Mucosa of descending colon (tissue), 3 donors: ENCODE results near the gene IGSF6. TPM values are rescaled to one million over a fixed set of nuclear protein-coding genes. Genes with fewer than 3 reads are reported as not detected.
"Not testable (repeated sequence)": the region's sequence is repeated elsewhere in the genome, so short reads cannot be mapped to it uniquely, and the experiment has no call there.

Source experiments
- ATAC-seq: fragments of 200-7000 bp; cut with Tn5 transposase; one replicate; pipeline ENCODE4 v1.9.1; 2020; ENCODE audit warnings: mild to moderate bottlenecking, moderate library complexity
- DNase-seq, 3 donors: peaks; one replicate each; pipeline ENCODE4 v3.0.0-alpha.2; 2020
- H3K36me3 ChIP-seq: fragments of 200-600 bp; one replicate; pipeline ENCODE4 v1.8.0; 2021; ENCODE audit warnings: low read depth, mild to moderate bottlenecking
- H3K4me1 ChIP-seq: fragments of 200-600 bp; one replicate; pipeline ENCODE4 v1.8.0; 2021; ENCODE audit warnings: low read depth, mild to moderate bottlenecking
- H3K4me3 ChIP-seq: fragments of 200-600 bp; one replicate; pipeline ENCODE4 v1.8.0; 2021; ENCODE audit warnings: mild to moderate bottlenecking
- H3K9me3 ChIP-seq: fragments of 200-600 bp; one replicate; pipeline ENCODE4 v1.8.0; 2021; ENCODE audit warnings: mild to moderate bottlenecking
- intact Hi-C, 2 donors: fragments of 100-400 bp; cut with DNase I in 1 of 2; cut with micrococcal nuclease in 1 of 2; formaldehyde crosslinking; loops; one replicate each; pipeline versions ENCODE4 v1.11.0 to v1.11.1; 2022; cut with DNase I, micrococcal nuclease
- total RNA-seq, 3 donors: library from RNA; stranded (reverse); fragmentation: NEBNext Ultra II Directional in 2 of 3; extraction: Animal tissue kit (Norgen Biotek cat#: 25700) in 2 of 3; gene quantifications; one replicate each; pipeline versions ENCODE4 v1.2.1 to v1.2.4, GENCODE V29; 2021 to 2023
- TF ChIP-seq, protein P1 (sequence below): fragments of 200-600 bp; IDR thresholded peaks from one replicate; pipeline ENCODE4 v1.8.0; 2022; ENCODE audit warnings: antibody characterized with exemption, mild to moderate bottlenecking
- donor health status: DM: no; HTN: no; CAD: no; lungs with moderate emphysema.
- donor health status: DM: no; HTN: no; CAD: no.
- donor health status: DM: no; HTN: yes; CAD: no.

IGSF6 gene
- total RNA-seq, 3 donors from 2014 or later: 3.5 to 7.3 (median 4.6) TPM

DNA sequence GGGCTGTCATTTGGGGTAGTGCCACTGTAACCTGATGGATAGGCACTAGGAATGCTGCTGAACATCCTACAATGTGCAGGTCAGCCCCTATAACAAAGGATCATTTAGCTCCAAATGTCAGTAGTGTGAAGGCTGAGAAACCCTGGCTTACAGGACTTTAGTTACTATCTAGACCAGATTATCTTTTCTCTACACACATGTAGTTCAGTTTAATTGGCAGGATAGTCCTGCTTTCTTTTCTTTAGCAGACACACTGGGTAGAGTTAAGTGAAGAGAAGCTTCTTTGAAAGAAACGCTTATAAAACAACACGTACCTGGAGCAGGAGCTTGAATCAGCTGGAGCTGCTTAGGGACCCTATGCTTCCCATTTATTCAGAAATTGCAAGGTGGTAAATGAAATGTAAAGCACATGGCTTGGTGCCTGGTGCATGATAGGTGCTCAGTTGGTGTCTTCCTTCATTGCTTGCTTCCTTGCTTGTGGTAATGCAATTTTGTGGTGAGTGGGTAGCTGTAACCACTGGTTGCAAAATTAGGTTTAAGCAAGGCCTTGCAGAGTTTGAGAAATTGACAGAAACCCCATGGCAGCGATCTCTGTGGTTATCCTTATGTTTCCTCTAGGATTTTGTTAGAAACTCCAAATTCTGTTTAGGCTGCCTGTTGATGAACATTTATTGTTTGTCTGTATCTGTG lies 43.6 kb downstream of the IGSF6 start:
- Histone ChIP-seq H3K4me3 (no peak overlapping the region), H3K4me1 (peaks cover 13% of the 10 kb centered on the region), H3K9me3 (no peaks in the 10 kb centered on the region), H3K36me3 (no peaks in the 10 kb centered on the region)
- TF ChIP-seq, protein P1, sequence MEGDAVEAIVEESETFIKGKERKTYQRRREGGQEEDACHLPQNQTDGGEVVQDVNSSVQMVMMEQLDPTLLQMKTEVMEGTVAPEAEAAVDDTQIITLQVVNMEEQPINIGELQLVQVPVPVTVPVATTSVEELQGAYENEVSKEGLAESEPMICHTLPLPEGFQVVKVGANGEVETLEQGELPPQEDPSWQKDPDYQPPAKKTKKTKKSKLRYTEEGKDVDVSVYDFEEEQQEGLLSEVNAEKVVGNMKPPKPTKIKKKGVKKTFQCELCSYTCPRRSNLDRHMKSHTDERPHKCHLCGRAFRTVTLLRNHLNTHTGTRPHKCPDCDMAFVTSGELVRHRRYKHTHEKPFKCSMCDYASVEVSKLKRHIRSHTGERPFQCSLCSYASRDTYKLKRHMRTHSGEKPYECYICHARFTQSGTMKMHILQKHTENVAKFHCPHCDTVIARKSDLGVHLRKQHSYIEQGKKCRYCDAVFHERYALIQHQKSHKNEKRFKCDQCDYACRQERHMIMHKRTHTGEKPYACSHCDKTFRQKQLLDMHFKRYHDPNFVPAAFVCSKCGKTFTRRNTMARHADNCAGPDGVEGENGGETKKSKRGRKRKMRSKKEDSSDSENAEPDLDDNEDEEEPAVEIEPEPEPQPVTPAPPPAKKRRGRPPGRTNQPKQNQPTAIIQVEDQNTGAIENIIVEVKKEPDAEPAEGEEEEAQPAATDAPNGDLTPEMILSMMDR: no peak
- intact Hi-C loops: no loop called here
- ATAC-seq (peak; percentile 34), DNase-seq (no peak)

DNA sequence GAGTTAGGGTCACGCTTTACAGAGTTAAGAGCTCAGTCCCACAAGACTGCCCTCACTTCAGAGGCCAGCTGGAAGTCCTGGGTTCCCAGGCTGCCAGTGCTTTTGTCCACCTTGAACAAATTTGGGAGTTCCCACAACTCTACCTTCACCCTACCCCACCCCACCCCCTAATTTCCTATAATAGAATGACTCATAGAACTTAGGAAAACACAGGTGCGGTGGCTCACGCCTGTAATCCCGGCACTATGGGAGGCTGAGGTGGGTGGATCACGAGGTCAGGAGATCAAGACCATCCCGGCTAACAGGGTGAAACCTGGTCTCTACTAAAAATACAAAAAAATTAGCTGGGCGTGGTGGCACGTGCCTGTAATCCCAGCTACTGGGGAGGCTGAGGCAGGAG lies 46.6 kb downstream of the IGSF6 start:
- peaks cover 17% of the 10 kb centered on the region for H3K4me1 ChIP-seq
- H3K4me3 ChIP-seq, H3K9me3 ChIP-seq, H3K36me3 ChIP-seq, DNase-seq, intact Hi-C loops: not testable (repeated sequence)
- ATAC-seq: peak; percentile 80

DNA sequence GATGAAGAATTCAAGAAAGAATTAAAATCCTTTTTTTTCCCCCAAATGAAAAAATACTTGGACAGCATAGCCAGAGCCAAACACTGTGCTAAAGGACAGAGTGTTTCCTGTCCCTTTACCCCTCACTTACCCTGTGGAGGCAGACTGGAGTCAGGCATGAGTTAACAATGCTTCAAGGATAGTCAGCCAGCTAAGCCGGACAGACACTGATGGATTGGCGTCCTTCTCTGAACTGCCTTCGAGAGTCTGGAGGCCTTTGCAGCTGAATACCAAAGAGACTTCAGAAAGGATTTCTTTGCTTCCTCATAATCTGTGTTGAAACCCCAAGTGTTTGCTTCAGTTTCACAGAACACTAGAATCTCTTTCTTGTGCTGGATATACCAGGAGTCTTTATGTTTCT lies 48.5 kb downstream of the IGSF6 start:
- Histone ChIP-seq H3K36me3 (no peaks in the 10 kb centered on the region), H3K4me1 (peaks cover 19% of the 10 kb centered on the region), H3K9me3 (no peaks in the 10 kb centered on the region), H3K4me3 (no peak overlapping the region)
- no peak for ATAC-seq
- TF ChIP-seq, protein P1: no peak
- DNase-seq: no peak
- intact Hi-C loops: no loop called here

DNA sequence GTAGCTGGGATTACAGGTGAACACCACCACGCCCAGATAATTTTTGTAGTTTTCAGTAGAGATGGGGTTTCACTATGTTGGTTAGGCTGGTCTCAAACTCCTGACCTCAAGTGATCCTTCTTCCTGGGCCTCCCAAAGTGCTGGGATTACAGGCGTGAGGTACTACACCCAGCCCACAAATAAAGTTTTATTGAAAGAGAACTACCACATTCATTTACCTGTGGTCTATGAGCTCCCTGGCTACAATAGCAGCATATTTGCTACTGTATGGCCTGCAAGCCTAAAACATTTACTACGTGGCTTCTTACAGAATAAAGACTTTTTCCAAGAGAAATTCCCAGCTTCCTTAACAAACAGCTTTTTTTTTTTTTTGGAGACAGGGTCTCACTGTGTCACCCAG lies 49.6 kb downstream of the IGSF6 start:
- Histone ChIP-seq H3K4me3 (no peak overlapping the region), H3K36me3 (no peaks in the 10 kb centered on the region), H3K9me3 (no peaks in the 10 kb centered on the region), H3K4me1 (peaks cover 19% of the 10 kb centered on the region)
- DNase-seq (no peak), ATAC-seq (no peak)
- intact Hi-C loops: no loop called here
- TF ChIP-seq, protein P1: no peak

DNA sequence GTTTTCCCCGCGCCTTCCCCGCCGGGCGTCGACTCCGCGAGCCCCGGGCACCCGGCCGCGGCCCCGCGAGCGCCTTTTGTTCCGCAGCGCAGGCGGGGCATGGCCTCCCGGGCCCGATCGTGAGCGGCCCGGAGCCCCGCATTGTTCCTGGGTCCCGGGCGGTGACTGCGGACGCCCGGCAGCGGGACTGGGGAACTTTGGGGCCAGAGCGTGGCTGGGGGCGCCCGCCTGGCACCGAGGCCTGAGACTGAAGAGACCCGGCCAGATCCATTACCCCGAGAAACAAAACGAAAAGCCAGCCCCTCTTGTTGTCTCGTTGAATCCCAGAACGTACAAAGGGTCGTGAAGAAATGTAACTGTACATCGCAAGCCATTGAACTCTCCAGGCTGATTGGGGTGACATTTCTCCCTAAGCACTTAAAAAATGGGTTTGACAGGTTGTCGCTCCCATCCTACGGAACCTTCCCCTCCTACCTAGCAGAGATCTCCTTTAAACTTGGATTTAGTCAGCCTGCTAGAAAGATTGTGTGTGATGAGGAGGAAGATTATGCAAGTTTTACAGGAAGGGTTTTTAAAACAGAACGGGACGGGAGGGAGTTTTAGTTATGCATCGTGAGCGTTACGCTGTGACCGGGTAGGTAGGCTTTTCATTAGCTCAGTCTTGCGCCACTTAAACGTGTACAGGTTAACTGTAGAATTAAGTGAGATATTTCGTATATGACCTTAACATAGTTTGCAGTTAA lies 52.2 kb downstream of the IGSF6 start:
- ATAC-seq (peak; percentile 40), DNase-seq (peak in 1 of 3 donors; percentile 25)

More for the DNA sequence above, 52.2 kb downstream of the IGSF6 start:
- Histone ChIP-seq H3K36me3 (no peaks in the 10 kb centered on the region), H3K4me3 (peak overlapping the region; percentile 88), H3K4me1 (peaks cover 16% of the 10 kb centered on the region), H3K9me3 (no peaks in the 10 kb centered on the region)
- TF ChIP-seq, protein P1: no peak
- intact Hi-C loops: no loop called here
